ENCODE measurements around the gene POLD4. TPM values are rescaled to one million over a fixed set of nuclear protein-coding genes. Genes with fewer than 3 reads are reported as not detected.

POLD4 gene
- polyA plus RNA-seq, 6 donors from 2014 or later, result 340 to 535 (median 458) TPM

DNA sequence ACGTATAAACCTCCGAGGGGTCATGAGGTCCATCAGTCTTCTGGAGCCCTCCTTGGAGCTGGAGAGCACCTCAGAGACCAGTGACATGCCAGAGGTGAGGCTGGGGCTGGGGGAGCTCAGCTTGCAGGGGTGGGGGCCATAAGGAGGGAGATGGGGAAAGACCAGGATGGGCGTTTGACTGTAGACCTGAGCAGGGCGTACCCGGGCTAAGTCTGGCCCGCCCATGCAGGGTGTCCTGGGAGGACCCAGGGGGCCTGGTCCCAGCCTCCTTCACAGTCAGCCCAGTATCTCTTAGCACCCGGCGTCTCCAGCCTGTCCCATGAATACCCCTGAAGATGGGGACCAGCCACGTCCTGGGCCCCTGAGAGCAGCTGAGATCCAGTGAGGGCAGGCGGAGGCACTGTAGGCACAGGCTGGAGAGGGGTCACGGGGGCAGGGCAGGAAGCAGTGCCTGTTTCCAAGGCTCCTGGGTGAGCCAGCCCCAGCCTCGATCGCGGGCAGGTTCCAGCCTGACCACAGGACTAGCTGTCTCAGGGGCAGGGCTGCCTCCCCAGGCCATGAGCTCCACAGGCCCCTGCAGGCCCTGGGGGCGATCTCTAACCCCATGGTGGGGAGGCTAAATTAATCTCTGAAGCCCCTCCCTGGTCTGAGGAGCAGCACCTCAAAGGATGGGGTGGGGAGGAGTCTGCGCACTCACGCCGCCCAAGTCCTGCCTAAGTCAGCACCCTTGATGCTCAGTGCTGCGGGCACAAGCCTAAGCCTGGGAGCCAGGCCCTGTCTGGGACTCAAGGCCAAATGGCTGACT is 42.9 kb downstream of the POLD4 start:
- Mint-ChIP-seq H3K27ac (peak overlapping the region in 1 of 6 donors; percentile 44), H3K4me3 (no peak overlapping the region), H3K27me3 (no peaks in the 10 kb centered on the region), H3K4me1 (peaks cover 12 to 19% (median 18%) of the 10 kb centered on the region in 3 donors), H3K9me3 (no peaks in the 10 kb centered on the region), H3K36me3 (no peaks in the 10 kb centered on the region)
- DNase-seq, result no peak
- ATAC-seq (ENCODE audit: low read depth in 2 of 2), result no peak

DNA sequence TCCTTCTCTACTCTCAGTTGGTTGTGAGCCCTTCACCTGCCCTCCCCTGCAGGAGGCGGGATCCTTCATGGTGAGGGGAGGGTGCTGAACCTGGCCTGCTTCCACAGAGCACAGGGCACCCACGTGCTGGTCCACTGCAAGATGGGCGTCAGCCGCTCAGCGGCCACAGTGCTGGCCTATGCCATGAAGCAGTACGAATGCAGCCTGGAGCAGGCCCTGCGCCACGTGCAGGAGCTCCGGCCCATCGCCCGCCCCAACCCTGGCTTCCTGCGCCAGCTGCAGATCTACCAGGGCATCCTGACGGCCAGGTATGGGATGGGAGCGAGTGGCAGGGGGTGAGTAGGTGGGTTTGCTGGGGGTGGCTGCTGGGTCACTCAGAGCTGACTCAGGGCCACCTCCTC is 43.7 kb downstream of the POLD4 start:
- H3K27ac Mint-ChIP-seq, result no peak overlapping the region
- ATAC-seq (ENCODE audit: low read depth in 2 of 2) (no peak), DNase-seq (no peak)
- H3K27me3 Mint-ChIP-seq, result no peaks in the 10 kb centered on the region
- no peaks in the 10 kb centered on the region for H3K9me3 Mint-ChIP-seq
- no peaks in the 10 kb centered on the region for H3K36me3 Mint-ChIP-seq
- H3K4me3 Mint-ChIP-seq, result peak overlapping the region in 1 of 8 donors; percentile 16
- peaks cover 12 to 19% (median 18%) of the 10 kb centered on the region in 3 donors for H3K4me1 Mint-ChIP-seq

GRCh38 chr11:67309166-67309565 is 44.2 kb downstream of the POLD4 start:
- no peaks in the 10 kb centered on the region for H3K9me3 Mint-ChIP-seq
- H3K27ac Mint-ChIP-seq, result no peak overlapping the region
- H3K36me3 Mint-ChIP-seq, result no peaks in the 10 kb centered on the region
- H3K27me3 Mint-ChIP-seq, result no peaks in the 10 kb centered on the region
- H3K4me3 Mint-ChIP-seq, result no peak overlapping the region
- DNase-seq, result no peak
- peaks cover 14 to 17% (median 16%) of the 10 kb centered on the region in 3 donors for H3K4me1 Mint-ChIP-seq
- ATAC-seq (ENCODE audit: low read depth in 2 of 2), result no peak

GRCh38 chr11:67308031-67308866 is 45.1 kb downstream of the POLD4 start:
- no peaks in the 10 kb centered on the region for H3K36me3 Mint-ChIP-seq
- H3K4me1 Mint-ChIP-seq, result peaks cover 10 to 11% (median 10%) of the 10 kb centered on the region in 3 donors
- H3K4me3 Mint-ChIP-seq, result no peak overlapping the region
- no peaks in the 10 kb centered on the region for H3K27me3 Mint-ChIP-seq
- ATAC-seq (ENCODE audit: low read depth in 2 of 2), result no peak
- H3K9me3 Mint-ChIP-seq, result no peaks in the 10 kb centered on the region
- DNase-seq, result no peak
- no peak overlapping the region for H3K27ac Mint-ChIP-seq

DNA sequence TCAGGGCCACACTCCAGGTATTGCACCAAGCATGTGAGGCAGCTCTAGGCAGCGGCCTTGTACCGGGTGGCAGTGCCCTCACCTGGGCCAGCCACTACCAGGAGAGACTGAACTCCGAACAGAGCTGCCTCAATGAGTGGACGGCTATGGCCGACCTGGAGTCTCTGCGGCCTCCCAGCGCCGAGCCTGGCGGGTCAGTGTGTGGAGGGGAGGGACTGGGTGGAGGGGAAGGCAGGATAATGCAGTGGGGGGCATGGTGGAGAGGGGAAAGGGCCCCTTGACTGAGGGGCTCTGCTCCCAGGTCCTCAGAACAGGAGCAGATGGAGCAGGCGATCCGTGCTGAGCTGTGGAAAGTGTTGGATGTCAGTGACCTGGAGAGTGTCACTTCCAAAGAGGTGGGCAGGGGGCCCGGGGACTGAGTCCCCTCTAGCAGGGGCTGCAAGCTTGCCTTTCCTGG is 45.8 kb downstream of the POLD4 start:
- no peaks in the 10 kb centered on the region for H3K9me3 Mint-ChIP-seq
- H3K27me3 Mint-ChIP-seq, result no peaks in the 10 kb centered on the region
- ATAC-seq (ENCODE audit: low read depth in 2 of 2) (no peak), DNase-seq (no peak)
- H3K36me3 Mint-ChIP-seq, result no peaks in the 10 kb centered on the region
- no peak overlapping the region for H3K4me3 Mint-ChIP-seq
- no peak overlapping the region for H3K27ac Mint-ChIP-seq
- H3K4me1 Mint-ChIP-seq, result peaks cover 3 to 7% (median 6%) of the 10 kb centered on the region in 3 donors

DNA sequence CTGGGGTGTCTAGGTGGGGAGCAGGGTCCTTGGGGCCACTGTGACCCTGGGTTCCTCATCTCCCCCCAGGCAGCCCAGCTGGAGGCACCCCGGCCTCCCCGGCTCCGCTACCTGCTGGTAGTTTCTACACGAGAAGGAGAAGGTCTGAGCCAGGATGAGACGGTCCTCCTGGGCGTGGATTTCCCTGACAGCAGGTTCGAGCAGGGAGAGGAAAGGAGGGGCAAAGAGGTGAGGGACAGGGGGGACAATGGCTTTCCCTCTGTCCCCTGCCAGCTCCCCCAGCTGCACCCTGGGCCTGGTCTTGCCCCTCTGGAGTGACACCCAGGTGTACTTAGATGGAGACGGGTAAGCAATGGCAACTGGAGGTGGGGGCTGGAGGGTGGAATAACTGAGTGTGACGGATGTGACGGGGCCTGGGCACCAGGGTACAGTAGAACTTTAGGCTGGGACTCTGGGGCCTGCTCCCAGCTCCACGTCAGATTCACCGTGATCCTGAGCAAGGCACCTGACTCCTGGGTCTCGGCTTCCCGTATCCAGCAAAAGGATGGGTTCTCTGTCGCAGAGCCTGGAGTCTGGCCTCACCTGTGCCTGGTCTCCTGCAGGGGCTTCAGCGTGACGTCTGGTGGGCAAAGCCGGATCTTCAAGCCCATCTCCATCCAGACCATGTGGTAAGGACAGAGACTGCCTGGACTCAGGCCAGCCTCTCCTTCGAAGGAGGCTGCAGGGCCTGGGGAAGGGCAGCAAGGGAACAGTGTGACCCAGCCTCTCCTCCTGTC is 46.4 kb downstream of the POLD4 start:
- DNase-seq, result no peak
- no peak for ATAC-seq (ENCODE audit: low read depth in 2 of 2)
- Mint-ChIP-seq H3K36me3 (no peaks in the 10 kb centered on the region), H3K4me3 (no peak overlapping the region), H3K27me3 (no peaks in the 10 kb centered on the region), H3K4me1 (peaks cover 0 to 5% (median 2%) of the 10 kb centered on the region in 3 donors), H3K9me3 (no peaks in the 10 kb centered on the region), H3K27ac (no peak overlapping the region)

DNA sequence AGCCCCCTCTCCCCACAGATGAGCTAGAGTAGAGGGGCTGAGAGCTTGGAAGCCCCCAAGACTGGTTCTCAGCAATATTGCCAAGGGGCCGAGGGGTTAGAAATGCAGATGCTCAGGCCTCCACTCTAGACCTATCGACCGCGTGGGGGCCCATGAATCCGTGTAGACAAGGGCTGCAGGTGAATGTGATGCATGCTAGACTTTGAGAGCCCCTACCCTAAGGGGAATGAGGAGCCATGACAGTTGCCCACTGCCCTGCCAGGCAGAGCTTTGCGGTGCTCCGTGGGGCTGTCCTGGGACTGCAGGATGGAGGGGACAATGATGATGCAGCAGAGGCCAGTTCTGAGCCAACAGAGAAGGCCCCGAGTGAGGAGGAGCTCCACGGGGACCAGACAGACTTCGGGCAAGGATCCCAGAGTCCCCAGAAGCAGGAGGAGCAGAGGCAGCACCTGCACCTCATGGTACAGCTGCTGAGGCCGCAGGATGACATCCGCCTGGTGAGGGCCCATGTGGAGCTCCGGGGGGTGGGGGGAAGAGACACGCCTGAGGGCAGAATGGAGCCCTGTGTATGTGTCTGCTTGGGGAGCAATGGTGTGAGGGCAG is 48.7 kb downstream of the POLD4 start:
- no peak for ATAC-seq (ENCODE audit: low read depth in 2 of 2)
- H3K9me3 Mint-ChIP-seq, result no peaks in the 10 kb centered on the region
- peaks cover 0 to 5% (median 2%) of the 10 kb centered on the region in 3 donors for H3K4me1 Mint-ChIP-seq
- no peaks in the 10 kb centered on the region for H3K36me3 Mint-ChIP-seq
- DNase-seq, result no peak
- H3K27me3 Mint-ChIP-seq, result no peaks in the 10 kb centered on the region
- peak overlapping the region in 2 of 8 donors; percentile 18 to 65 for H3K4me3 Mint-ChIP-seq
- no peak overlapping the region for H3K27ac Mint-ChIP-seq

DNA sequence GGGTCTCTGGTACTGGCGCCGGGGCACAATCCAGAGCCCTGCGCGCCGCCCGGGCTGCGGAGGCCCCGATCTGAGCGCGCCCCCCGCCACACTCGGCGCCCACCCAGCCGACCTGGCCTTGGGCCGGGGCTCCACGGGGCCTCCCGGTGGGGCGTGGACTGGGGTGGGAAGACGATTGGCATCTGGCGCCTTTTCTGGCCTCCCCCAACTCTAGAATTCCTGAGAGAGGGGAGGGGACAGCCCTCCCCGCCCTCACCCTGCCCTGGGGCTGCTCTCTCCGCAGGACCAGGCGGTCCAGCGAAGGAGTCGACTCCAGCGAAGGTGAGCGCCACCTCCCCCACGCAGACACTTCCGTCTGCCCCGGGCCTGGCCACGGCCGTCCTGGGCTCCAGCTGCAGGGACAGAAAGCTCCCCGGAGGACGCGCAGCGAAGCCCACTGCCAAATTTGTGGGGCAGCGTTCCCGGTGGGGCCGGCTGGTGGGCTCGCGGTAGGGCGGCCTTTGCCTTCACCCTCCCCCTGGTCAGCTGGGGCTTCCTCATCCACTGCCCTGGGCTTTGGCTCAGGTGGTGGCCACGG is 49.4 kb downstream of the POLD4 start:
- ATAC-seq (ENCODE audit: low read depth in 2 of 2), result no peak
- Mint-ChIP-seq H3K9me3 (no peaks in the 10 kb centered on the region), H3K4me3 (no peak overlapping the region), H3K27me3 (no peaks in the 10 kb centered on the region), H3K4me1 (peaks cover 0 to 5% (median 2%) of the 10 kb centered on the region in 3 donors), H3K27ac (no peak overlapping the region), H3K36me3 (no peaks in the 10 kb centered on the region)
- DNase-seq, result no peak

- H3K36me3 Mint-ChIP-seq, result peaks cover 5 to 6% of the 10 kb centered on the region in 2 donors
These were observed 50.1 kb downstream of the POLD4 start, which contains the start of gene SSH3 for GRCh38 chr11:67303132-67303834. SSH3 (plus strand) TSS chr11:67303530; CDS start chr11:67303626, 96 bp downstream.

DNA sequence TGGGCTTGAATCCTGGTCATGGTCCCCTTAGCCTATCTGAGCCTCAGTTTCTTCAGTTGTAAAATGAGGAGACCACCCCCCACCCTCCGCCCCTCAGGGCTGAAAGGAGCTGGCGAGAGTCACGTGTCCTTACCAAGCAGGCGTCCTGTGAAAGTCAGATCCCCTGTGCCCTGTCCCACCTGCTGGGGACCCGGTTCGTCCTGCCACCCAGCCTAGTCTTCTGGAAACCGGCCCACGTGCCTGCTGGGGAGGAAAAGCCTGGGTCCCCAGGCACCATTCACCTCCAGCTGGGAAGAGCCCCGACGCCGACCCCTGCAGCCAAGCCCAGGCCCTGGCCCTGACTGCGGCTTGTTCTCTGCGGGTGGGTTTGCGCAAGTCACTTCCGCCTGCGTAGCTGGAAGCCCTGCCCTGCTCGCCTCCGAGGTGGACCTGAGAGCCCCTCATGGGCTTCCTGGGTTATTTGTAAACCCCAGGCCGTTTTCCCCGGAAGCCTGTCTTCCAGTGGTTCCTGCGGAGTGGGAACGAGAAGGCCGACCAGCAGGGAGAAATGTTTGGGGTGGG is 50.7 kb downstream of the POLD4 start:
- no peaks in the 10 kb centered on the region for H3K27me3 Mint-ChIP-seq
- DNase-seq (no peak), ATAC-seq (ENCODE audit: low read depth in 2 of 2) (no peak)
- no peak overlapping the region for H3K4me3 Mint-ChIP-seq
- H3K9me3 Mint-ChIP-seq, result no peaks in the 10 kb centered on the region
- peaks cover 5 to 10% (median 5%) of the 10 kb centered on the region in 3 donors for H3K4me1 Mint-ChIP-seq
- H3K27ac Mint-ChIP-seq, result no peak overlapping the region
- H3K36me3 Mint-ChIP-seq, result peaks cover 7% of the 10 kb centered on the region in 2 donors

More at GRCh38 chr11:67303132-67303834, 50.1 kb downstream of the POLD4 start, which contains the start of gene SSH3:
- ATAC-seq (ENCODE audit: low read depth in 2 of 2) (peak in 1 of 2 donors; percentile 40), DNase-seq (no peak)
- Mint-ChIP-seq H3K9me3 (no peaks in the 10 kb centered on the region), H3K27ac (no peak within 1 kb of the TSS), H3K27me3 (no peaks in the 10 kb centered on the region), H3K4me1 (peaks cover 5 to 6% (median 5%) of the 10 kb centered on the region in 3 donors), H3K4me3 (no peak within 1 kb of the TSS)

DNA sequence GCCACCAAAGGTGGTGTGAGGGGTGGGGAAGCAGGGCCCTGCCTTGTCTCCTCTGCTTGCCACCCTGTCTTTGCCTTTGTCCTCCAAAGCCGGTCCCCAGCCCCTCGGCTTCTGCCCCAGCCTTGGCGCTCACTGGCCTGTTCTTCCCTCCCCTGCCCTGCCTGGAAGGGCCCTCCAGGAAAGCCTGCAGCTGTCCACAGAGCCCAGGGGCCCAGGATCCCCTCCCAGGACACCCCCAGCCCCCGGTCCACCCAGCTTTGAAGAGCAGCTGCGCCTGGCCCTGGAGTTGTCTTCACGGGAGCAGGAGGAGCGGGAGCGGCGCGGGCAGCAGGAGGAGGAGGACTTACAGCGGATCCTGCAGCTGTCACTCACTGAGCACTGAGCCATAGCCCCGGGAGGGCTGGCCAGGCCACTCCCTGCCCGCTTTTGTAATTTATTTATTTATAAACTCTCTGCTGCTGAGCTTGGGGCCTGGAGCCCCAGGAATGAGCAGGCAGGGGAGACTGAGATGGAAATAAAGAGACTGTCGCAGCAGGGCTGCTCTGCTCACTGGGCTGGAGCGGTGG is 51.3 kb downstream of the POLD4 start:
- H3K4me1 Mint-ChIP-seq, result peaks cover 5 to 10% (median 6%) of the 10 kb centered on the region in 3 donors
- peaks cover 9 to 10% of the 10 kb centered on the region in 2 donors for H3K36me3 Mint-ChIP-seq
- no peak for ATAC-seq (ENCODE audit: low read depth in 2 of 2)
- no peak overlapping the region for H3K27ac Mint-ChIP-seq
- no peaks in the 10 kb centered on the region for H3K27me3 Mint-ChIP-seq
- H3K4me3 Mint-ChIP-seq, result no peak overlapping the region
- DNase-seq, result no peak
- H3K9me3 Mint-ChIP-seq, result peaks cover 0 to 1% (median 0%) of the 10 kb centered on the region in 7 donors
